Measurements from ENCODE around the gene SLC12A3.
A peak's percentile ranks its signal among the peaks of the same experiment; 100 is the strongest.

- no peak for TF ChIP-seq CTCF (IDR thresholded peaks at IDR 0.05)
- TF ChIP-seq SP1 (CRISPR knock-in tag; conservative IDR thresholded peaks at IDR 0.05), result no peak
- TF ChIP-seq ZBTB21 (CRISPR knock-in tag; IDR thresholded peaks at IDR 0.05; ENCODE audit: borderline replicate concordance), result no peak
- TF ChIP-seq ZNF317 (CRISPR knock-in tag; IDR thresholded peaks at IDR 0.05; ENCODE audit: borderline replicate concordance, low read depth), result no peak
- 0 out of 2 replicates have a peak, but pooled peaks have one; percentile 20 for TF ChIP-seq NFE2L1 (CRISPR knock-in tag; IDR thresholded peaks at IDR 0.05)
- TF ChIP-seq KAT7 (CRISPR knock-in tag; IDR thresholded peaks at IDR 0.05; ENCODE audit: borderline replicate concordance), result no peak
- no peak for TF ChIP-seq GABPB1 (CRISPR knock-in tag; IDR thresholded peaks at IDR 0.05)
- no peak for TF ChIP-seq IRF2 (CRISPR knock-in tag; IDR thresholded peaks at IDR 0.05; ENCODE audit: borderline replicate concordance, low read depth)
- TF ChIP-seq MLX (CRISPR knock-in tag; IDR thresholded peaks at IDR 0.05), result no peak
Observed at GRCh38 chr16:56869513-56870275, 4.7 kb downstream of the SLC12A3 start.

Data from WTC11 (cell line).